Measurements from ENCODE around the gene ENTPD6. TPM values are rescaled to one million over a fixed set of nuclear protein-coding genes. Genes with fewer than 3 reads are reported as not detected.
A peak's percentile ranks its signal among the peaks of the same experiment; 100 is the strongest.

Gene ENTPD6
- total RNA-seq, 6 experiments from 2014 or later = 28.8 to 48.4 (median 34.6) TPM

DNA sequence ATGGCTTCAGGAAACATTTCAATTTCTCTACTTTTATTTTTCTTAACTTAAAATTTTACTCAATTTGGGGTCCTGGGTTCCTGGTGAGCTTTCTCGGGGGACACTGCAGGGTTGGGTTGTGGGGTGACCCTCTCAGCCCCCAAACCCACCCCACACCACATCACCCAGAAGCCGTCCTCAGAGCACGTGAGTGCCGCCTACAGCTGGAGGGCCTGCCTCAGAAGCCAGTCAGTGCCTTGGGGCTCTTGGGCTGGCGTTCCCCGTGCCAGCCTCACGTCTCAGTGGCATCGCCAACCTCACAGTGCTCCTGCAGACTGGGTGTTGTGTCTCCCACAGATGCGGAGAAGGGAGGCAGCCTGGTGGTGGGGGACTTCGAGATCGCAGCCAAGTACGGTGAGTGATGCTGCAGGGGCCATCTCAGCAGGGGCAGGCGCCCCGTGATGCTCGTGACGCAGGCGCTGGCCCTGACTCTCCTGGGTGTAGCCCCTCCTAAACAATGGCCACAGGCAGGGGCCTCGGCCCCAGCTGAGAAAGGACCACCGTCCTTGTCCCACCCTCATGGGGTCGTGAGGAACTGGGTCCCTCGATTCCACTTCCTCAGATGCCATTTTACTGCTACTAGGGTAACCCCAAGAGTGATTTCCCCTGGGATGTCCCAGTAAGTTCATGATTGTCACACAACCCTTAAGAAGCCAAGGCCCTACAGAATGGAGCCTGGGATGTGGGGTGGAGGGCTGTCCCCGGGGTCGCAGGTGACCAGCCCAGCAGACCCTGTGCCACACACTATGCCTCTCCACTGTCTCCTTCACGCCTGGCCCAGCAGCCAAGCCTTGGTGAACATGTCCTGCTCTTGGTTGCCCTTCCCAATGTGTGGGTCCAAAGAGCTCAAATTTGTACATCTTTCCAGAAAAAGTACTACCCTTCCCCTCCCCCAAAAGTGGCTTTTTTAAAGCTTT is 28.5 kb downstream of the ENTPD6 start:
- Histone ChIP-seq H3K9me3 (no peaks in the 10 kb centered on the region), H3K4me3 (no peak overlapping the region), H3K27ac (no peak overlapping the region), H3K36me3 (no peaks in the 10 kb centered on the region), H3K4me1 (peaks cover 0 to 20% (median 9%) of the 10 kb centered on the region in 4 donors), H3K27me3 (no peaks in the 10 kb centered on the region)
- ATAC-seq (no peak), DNase-seq (no peak)
- 97% methylated on average over 5 of the region's 24 CpGs for WGBS (ENCODE audit: insufficient coverage, low coverage, low lambda C conversion rate, missing lambda C conversion rate)
- TF ChIP-seq POLR2A (IDR thresholded peaks at IDR 0.05) = no peak
- TF ChIP-seq, protein P1, sequence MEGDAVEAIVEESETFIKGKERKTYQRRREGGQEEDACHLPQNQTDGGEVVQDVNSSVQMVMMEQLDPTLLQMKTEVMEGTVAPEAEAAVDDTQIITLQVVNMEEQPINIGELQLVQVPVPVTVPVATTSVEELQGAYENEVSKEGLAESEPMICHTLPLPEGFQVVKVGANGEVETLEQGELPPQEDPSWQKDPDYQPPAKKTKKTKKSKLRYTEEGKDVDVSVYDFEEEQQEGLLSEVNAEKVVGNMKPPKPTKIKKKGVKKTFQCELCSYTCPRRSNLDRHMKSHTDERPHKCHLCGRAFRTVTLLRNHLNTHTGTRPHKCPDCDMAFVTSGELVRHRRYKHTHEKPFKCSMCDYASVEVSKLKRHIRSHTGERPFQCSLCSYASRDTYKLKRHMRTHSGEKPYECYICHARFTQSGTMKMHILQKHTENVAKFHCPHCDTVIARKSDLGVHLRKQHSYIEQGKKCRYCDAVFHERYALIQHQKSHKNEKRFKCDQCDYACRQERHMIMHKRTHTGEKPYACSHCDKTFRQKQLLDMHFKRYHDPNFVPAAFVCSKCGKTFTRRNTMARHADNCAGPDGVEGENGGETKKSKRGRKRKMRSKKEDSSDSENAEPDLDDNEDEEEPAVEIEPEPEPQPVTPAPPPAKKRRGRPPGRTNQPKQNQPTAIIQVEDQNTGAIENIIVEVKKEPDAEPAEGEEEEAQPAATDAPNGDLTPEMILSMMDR (IDR thresholded peaks at IDR 0.05) = no peak
- intact Hi-C loops (cut with DNase I) = loop anchor here in 1 of 2 donors (10.0 kb wide), 1 partner anchor 71 kb away; no protein-coding TSS in a partner anchor

GRCh38 chr20:25224941-25225340 is 29.4 kb downstream of the ENTPD6 start:
- DNase-seq = no peak
- no peaks in the 10 kb centered on the region for H3K36me3 ChIP-seq
- no peak for ATAC-seq
- H3K4me3 ChIP-seq = no peak overlapping the region
- H3K27me3 ChIP-seq = no peaks in the 10 kb centered on the region
- H3K9me3 ChIP-seq = no peaks in the 10 kb centered on the region
- TF ChIP-seq, protein P1 (IDR thresholded peaks at IDR 0.05) = no peak
- TF ChIP-seq POLR2A (IDR thresholded peaks at IDR 0.05) = no peak
- peaks cover 0 to 20% (median 9%) of the 10 kb centered on the region in 4 donors for H3K4me1 ChIP-seq
- WGBS (ENCODE audit: insufficient coverage, low coverage, low lambda C conversion rate, missing lambda C conversion rate) = 90% methylated on average over 2 of the region's 16 CpGs
- no peak overlapping the region for H3K27ac ChIP-seq
- intact Hi-C loops (cut with DNase I) = loop anchor here in 1 of 2 donors (10.0 kb wide), 1 partner anchor 70 kb away; no protein-coding TSS in a partner anchor

DNA sequence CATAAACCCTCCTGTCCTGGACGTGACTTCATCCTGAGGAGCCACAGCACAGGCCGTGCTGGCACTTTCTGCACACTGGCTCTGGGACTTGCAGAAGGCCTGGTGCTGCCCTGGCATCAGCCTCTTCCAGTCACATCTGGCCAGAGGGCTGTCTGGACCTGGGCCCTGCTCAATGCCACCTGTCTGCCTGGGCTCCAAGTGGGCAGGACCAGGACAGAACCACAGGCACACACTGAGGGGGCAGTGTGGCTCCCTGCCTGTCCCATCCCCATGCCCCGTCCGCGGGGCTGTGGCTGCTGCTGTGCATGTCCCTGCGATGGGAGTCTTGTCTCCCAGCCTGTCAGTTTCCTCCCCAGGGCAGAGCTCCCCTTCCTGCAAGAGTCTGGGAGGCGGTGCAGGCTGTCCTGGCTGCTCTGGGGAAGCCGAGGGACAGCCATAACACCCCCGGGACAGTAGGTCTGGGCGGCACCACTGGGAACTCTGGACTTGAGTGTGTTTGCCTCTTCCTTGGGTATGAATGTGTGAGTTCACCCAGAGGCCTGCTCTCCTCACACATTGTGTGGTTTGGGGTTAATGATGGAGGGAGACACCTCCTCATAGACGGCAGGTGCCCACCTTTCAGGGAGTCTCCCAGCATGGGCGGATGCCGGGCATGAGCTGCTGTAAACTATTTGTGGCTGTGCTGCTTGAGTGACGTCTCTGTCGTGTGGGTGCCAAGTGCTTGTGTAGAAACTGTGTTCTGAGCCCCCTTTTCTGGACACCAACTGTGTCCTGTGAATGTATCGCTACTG is 30.3 kb downstream of the ENTPD6 start:
- Histone ChIP-seq H3K36me3 (no peaks in the 10 kb centered on the region), H3K9me3 (no peaks in the 10 kb centered on the region), H3K27me3 (no peaks in the 10 kb centered on the region), H3K4me3 (no peak overlapping the region), H3K27ac (no peak overlapping the region), H3K4me1 (peaks cover 0 to 20% (median 9%) of the 10 kb centered on the region in 4 donors)
- no peak for ATAC-seq
- DNase-seq = no peak
- WGBS (ENCODE audit: insufficient coverage, low coverage, low lambda C conversion rate, missing lambda C conversion rate) = no CpG with 5 or more reads among the region's 16 CpGs
- intact Hi-C loops (cut with DNase I) = loop anchor here in 1 of 2 donors (10.0 kb wide), 1 partner anchor 69 kb away; no protein-coding TSS in a partner anchor
- TF ChIP-seq, protein P1 (IDR thresholded peaks at IDR 0.05) = no peak
- no peak for TF ChIP-seq POLR2A (IDR thresholded peaks at IDR 0.05)

DNA sequence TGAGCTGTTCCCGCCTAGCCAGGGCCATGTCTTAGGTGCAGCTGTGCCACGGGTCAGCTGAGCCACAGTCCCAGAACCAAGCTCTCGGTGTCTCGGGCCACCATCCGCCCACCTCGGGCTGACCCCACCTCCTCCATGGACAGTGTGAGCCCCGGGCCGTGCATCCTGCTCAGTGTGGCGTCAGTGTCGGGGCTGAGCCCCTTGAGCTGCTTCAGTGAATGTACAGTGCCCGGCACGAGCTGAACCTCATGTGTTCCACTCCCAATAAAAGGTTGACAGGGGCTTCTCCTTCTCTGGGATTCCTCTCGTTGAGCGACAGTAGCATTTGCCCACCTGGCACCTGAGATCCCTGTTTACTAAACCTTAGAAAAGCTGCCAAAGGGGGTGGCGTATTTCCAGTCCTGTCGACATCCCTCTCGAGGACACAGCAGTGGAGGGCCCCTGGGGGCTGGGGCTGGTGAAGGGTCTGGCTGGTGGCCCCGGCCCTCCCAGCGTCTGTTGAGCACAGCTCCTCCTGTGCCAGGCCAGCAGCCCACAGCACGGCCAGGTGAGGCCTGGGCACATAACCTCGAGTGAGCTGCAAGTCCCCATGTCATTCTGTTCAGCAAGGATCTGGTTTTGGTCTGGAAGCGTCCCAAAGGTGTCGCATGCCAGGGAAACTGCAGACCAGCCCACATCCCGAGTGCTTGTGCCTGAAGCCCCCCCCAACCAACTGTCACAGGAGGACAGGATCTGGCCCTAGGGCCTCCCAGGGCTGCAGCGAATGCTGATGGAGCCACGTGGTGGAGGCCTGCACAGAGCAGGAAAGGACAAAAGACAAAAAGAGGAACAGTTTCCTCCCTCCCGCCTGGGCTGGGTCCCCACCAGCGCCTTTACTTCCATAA is 31.2 kb downstream of the ENTPD6 start:
- Histone ChIP-seq H3K9me3 (no peaks in the 10 kb centered on the region), H3K36me3 (no peaks in the 10 kb centered on the region), H3K27me3 (no peaks in the 10 kb centered on the region), H3K27ac (peak overlapping the region in 2 of 3 donors; percentile 33 to 38), H3K4me3 (no peak overlapping the region), H3K4me1 (peaks cover 0 to 20% (median 9%) of the 10 kb centered on the region in 4 donors)
- DNase-seq (peak in 2 of 3 donors; percentile 68 to 74), ATAC-seq (peak; percentile 56 to 78 (median 72))
- intact Hi-C loops (cut with DNase I) = loop anchor here in 1 of 2 donors (10.0 kb wide), 1 partner anchor 68 kb away; no protein-coding TSS in a partner anchor
- TF ChIP-seq, protein P1 (IDR thresholded peaks at IDR 0.05) = no peak
- no peak for TF ChIP-seq POLR2A (IDR thresholded peaks at IDR 0.05)
- WGBS (ENCODE audit: insufficient coverage, low coverage, low lambda C conversion rate, missing lambda C conversion rate) = 15% methylated on average over 6 of the region's 28 CpGs

All from right lobe of liver (tissue), 6 donors.